WTC11 (cell line): ENCODE results near the gene GDF11.

Source experiments
- SMAD4 ChIP-seq: sonication (generic); formaldehyde crosslinking; IDR thresholded peaks from 2 replicates; pipeline ENCODE4 v1.8.0; 2022; ENCODE audit warnings: mild to moderate bottlenecking, missing genetic modification reagents
- ZBTB21 ChIP-seq: sonication (generic); formaldehyde crosslinking; IDR thresholded peaks from 2 replicates; pipeline ENCODE4 v1.8.1; 2023; ENCODE audit warnings: mild to moderate bottlenecking, missing genetic modification reagents, borderline replicate concordance
- TF ChIP-seq, protein P1 (sequence below): sonication (generic); formaldehyde crosslinking; IDR thresholded peaks from 2 replicates; pipeline ENCODE4 v1.8.1; 2023; ENCODE audit warnings: mild to moderate bottlenecking, missing genetic modification reagents, borderline replicate concordance
- TF ChIP-seq, protein P2 (sequence below): fragments of 200-600 bp; IDR thresholded peaks from 2 replicates; pipeline ENCODE4 v1.8.0; 2022; ENCODE audit warnings: antibody characterized with exemption
- TF ChIP-seq, protein P3 (sequence below): sonication (generic); formaldehyde crosslinking; IDR thresholded peaks from 2 replicates; pipeline ENCODE4 v1.8.1; 2023; ENCODE audit warnings: mild to moderate bottlenecking, missing genetic modification reagents, moderate library complexity

DNA sequence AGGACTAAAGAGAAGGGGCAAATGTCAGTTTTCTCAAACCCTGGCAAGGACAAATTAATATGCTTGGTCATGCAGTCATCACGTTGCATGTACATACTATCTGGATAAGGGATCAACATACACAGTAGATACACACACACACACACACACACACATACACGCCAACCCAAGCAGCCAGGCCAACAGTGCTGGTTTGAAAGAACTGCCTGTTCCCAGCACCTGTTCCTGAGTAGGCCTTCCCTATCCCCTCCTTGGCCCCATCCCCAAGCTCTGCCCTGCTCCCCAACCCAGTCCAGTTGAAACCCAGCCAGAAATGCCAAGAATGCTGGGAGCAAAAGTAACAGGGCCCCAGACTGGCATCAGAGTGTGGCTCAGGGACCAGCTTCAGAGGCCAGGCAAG is 39.6 kb upstream of the GDF11 start:
- TF ChIP-seq, protein P1, sequence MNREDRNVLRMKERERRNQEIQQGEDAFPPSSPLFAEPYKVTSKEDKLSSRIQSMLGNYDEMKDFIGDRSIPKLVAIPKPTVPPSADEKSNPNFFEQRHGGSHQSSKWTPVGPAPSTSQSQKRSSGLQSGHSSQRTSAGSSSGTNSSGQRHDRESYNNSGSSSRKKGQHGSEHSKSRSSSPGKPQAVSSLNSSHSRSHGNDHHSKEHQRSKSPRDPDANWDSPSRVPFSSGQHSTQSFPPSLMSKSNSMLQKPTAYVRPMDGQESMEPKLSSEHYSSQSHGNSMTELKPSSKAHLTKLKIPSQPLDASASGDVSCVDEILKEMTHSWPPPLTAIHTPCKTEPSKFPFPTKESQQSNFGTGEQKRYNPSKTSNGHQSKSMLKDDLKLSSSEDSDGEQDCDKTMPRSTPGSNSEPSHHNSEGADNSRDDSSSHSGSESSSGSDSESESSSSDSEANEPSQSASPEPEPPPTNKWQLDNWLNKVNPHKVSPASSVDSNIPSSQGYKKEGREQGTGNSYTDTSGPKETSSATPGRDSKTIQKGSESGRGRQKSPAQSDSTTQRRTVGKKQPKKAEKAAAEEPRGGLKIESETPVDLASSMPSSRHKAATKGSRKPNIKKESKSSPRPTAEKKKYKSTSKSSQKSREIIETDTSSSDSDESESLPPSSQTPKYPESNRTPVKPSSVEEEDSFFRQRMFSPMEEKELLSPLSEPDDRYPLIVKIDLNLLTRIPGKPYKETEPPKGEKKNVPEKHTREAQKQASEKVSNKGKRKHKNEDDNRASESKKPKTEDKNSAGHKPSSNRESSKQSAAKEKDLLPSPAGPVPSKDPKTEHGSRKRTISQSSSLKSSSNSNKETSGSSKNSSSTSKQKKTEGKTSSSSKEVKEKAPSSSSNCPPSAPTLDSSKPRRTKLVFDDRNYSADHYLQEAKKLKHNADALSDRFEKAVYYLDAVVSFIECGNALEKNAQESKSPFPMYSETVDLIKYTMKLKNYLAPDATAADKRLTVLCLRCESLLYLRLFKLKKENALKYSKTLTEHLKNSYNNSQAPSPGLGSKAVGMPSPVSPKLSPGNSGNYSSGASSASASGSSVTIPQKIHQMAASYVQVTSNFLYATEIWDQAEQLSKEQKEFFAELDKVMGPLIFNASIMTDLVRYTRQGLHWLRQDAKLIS (CRISPR knock-in tag): no peak
- TF ChIP-seq SMAD4 (CRISPR knock-in tag) (no peak), ZBTB21 (no peak)
- TF ChIP-seq, protein P2, sequence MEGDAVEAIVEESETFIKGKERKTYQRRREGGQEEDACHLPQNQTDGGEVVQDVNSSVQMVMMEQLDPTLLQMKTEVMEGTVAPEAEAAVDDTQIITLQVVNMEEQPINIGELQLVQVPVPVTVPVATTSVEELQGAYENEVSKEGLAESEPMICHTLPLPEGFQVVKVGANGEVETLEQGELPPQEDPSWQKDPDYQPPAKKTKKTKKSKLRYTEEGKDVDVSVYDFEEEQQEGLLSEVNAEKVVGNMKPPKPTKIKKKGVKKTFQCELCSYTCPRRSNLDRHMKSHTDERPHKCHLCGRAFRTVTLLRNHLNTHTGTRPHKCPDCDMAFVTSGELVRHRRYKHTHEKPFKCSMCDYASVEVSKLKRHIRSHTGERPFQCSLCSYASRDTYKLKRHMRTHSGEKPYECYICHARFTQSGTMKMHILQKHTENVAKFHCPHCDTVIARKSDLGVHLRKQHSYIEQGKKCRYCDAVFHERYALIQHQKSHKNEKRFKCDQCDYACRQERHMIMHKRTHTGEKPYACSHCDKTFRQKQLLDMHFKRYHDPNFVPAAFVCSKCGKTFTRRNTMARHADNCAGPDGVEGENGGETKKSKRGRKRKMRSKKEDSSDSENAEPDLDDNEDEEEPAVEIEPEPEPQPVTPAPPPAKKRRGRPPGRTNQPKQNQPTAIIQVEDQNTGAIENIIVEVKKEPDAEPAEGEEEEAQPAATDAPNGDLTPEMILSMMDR: no peak
- TF ChIP-seq, protein P3, sequence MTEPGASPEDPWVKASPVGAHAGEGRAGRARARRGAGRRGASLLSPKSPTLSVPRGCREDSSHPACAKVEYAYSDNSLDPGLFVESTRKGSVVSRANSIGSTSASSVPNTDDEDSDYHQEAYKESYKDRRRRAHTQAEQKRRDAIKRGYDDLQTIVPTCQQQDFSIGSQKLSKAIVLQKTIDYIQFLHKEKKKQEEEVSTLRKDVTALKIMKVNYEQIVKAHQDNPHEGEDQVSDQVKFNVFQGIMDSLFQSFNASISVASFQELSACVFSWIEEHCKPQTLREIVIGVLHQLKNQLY: no peak
